Body of pancreas (tissue), 4 donors: ENCODE measurements around the gene CTAG1B. TPM values are rescaled to one million over a fixed set of nuclear protein-coding genes. Genes with fewer than 3 reads are reported as not detected.
A peak's percentile ranks its signal among the peaks of the same experiment; 100 is the strongest.
"Not testable (repeated sequence)": the region's sequence is repeated elsewhere in the genome, so short reads cannot be mapped to it uniquely, and the experiment has no call there.

Experiments used
- ATAC-seq: fragments of 150-250 bp; one replicate; pipeline ENCODE4 v1.9.1; 2016
- DNase-seq, 4 donors: peaks; one replicate each; pipeline ENCODE4 v3.0.0-alpha.2; 2019
- H3K27ac ChIP-seq, 4 donors: fragments of 200-600 bp; sonication (generic); 1 replicate in 3 of 4; 2 replicates in 1 of 4; pipeline versions ENCODE4 v1.5.1 to v1.6.1; 2016 to 2019; ENCODE audit warnings: mild to moderate bottlenecking in 1 of 4, mixed read lengths in 1 of 4, moderate library complexity in 1 of 4
- H3K27me3 ChIP-seq, 2 donors: fragments of 200-600 bp; sonication (generic); one replicate each; pipeline ENCODE4 v1.6.0; 2016; ENCODE audit warnings: mild to moderate bottlenecking in 1 of 2
- H3K36me3 ChIP-seq, 2 donors: fragments of 200-600 bp; sonication (generic); replicated peaks in 1 of 2; 2 replicates each; pipeline ENCODE4 v1.5.1; 2016; ENCODE audit warnings: low read depth in 2 of 2; ENCODE audit not compliant: insufficient read depth in 1 of 2
- H3K4me1 ChIP-seq: fragments of 200-600 bp; sonication (generic); one replicate; pipeline ENCODE4 v1.6.0; 2016
- H3K4me3 ChIP-seq, 2 donors: fragments of 200-600 bp; sonication (generic); 1 replicate in 1 of 2; 2 replicates in 1 of 2; pipeline ENCODE4 v1.5.1; 2016 to 2019
- H3K9me3 ChIP-seq, 3 donors: fragments of 200-600 bp; sonication (generic); 1 replicate in 2 of 3; 2 replicates in 1 of 3; pipeline ENCODE4 v1.5.1; 2016
- POLR2A ChIP-seq, 3 donors: fragments of 450-650 bp; IDR thresholded peaks; one replicate each; pipeline ENCODE4 v1.6.1; 2016; ENCODE audit warnings: antibody characterized with exemption in 3 of 3, mild to moderate bottlenecking in 2 of 3
- WGBS, 2 donors: methylation state at CpG; one replicate each; pipeline ENCODE4 v1.1.5; 2017; 5-methylcytosine and 5-hydroxymethylcytosine counted together
- intact Hi-C: fragments of 100-400 bp; cut with DNase I; formaldehyde crosslinking; loops from one replicate; pipeline ENCODE4 v1.15.1; 2023
- total RNA-seq, 2 donors: library from RNA; depleted of rRNA; stranded (reverse); fragments of >200 nt; gene quantifications; one replicate each; pipeline ENCODE4 v1.1.0, GENCODE V29; 2016
- TF ChIP-seq, protein P1 (sequence below), 7 experiments: fragments of 450-650 bp in 4 of 7; fragments of 200-600 bp in 3 of 7; sonication (generic) in 3 of 7; IDR thresholded peaks; one replicate each; pipeline ENCODE4 v1.5.1; 2016 to 2019; ENCODE audit warnings: antibody characterized with exemption in 7 of 7

Gene CTAG1B
- total RNA-seq, 2 donors from 2014 or later, result not detected

DNA sequence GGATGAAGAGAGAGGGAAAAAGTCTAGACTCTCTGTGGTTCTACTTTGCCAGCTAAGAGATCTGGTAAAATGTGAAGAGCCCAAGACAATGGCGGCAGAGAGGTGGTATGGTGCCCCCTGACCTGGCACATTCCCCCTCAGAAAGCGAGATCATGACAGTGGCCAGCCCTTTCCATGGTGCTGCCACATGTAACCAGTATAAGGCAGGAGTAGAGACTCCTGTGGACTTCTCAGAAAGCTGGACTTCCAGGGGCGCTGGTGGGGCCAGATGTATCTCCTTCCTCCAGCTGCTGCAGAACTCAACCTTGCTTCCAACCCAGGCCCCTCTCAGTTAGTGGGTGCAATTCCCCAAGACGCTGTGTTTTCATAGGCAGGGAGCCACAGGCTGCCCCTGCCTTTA lies 24.6 kb downstream of the CTAG1B start:
- Histone ChIP-seq H3K36me3 (no peaks in the 10 kb centered on the region), H3K9me3 (no peaks in the 10 kb centered on the region), H3K27me3 (no peaks in the 10 kb centered on the region), H3K4me1 (no peaks in the 10 kb centered on the region), H3K27ac (no peak overlapping the region), H3K4me3 (no peak overlapping the region)
- intact Hi-C loops, result no loop called here
- no peak for TF ChIP-seq POLR2A (IDR thresholded peaks at IDR 0.05)
- 73 to 81% methylated on average over 3 to 4 of the region's 4 CpGs for WGBS, 2 donors
- DNase-seq (no peak), ATAC-seq (no peak)

- Histone ChIP-seq H3K27me3 (no peaks in the 10 kb centered on the region), H3K4me1 (no peaks in the 10 kb centered on the region), H3K9me3 (no peaks in the 10 kb centered on the region), H3K27ac (no peak overlapping the region), H3K36me3 (no peaks in the 10 kb centered on the region), H3K4me3 (no peak overlapping the region)
- ATAC-seq (no peak), DNase-seq (no peak)
- intact Hi-C loops, result no loop called here
- WGBS, 2 donors, result 50 to 75% methylated on average over 1 to 2 of the region's 5 CpGs
- no peak for TF ChIP-seq POLR2A (IDR thresholded peaks at IDR 0.05)
- TF ChIP-seq, protein P1, sequence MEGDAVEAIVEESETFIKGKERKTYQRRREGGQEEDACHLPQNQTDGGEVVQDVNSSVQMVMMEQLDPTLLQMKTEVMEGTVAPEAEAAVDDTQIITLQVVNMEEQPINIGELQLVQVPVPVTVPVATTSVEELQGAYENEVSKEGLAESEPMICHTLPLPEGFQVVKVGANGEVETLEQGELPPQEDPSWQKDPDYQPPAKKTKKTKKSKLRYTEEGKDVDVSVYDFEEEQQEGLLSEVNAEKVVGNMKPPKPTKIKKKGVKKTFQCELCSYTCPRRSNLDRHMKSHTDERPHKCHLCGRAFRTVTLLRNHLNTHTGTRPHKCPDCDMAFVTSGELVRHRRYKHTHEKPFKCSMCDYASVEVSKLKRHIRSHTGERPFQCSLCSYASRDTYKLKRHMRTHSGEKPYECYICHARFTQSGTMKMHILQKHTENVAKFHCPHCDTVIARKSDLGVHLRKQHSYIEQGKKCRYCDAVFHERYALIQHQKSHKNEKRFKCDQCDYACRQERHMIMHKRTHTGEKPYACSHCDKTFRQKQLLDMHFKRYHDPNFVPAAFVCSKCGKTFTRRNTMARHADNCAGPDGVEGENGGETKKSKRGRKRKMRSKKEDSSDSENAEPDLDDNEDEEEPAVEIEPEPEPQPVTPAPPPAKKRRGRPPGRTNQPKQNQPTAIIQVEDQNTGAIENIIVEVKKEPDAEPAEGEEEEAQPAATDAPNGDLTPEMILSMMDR (IDR thresholded peaks at IDR 0.05), result no peak
Observed at GRCh38 chrX:154593201-154593600, 25.9 kb downstream of the CTAG1B start.

GRCh38 chrX:154592505-154592904 lies 26.6 kb downstream of the CTAG1B start:
- H3K27me3 ChIP-seq, result no peaks in the 10 kb centered on the region
- intact Hi-C loops, result no loop called here
- no peak for ATAC-seq
- no peaks in the 10 kb centered on the region for H3K4me1 ChIP-seq
- no peak for TF ChIP-seq POLR2A (IDR thresholded peaks at IDR 0.05)
- no peaks in the 10 kb centered on the region for H3K9me3 ChIP-seq
- DNase-seq, result no peak
- H3K36me3 ChIP-seq, result no peaks in the 10 kb centered on the region
- H3K4me3 ChIP-seq, result no peak overlapping the region
- H3K27ac ChIP-seq, result no peak overlapping the region
- WGBS, 2 donors, result 84 to 89% methylated on average over 5 of the region's 5 CpGs

DNA sequence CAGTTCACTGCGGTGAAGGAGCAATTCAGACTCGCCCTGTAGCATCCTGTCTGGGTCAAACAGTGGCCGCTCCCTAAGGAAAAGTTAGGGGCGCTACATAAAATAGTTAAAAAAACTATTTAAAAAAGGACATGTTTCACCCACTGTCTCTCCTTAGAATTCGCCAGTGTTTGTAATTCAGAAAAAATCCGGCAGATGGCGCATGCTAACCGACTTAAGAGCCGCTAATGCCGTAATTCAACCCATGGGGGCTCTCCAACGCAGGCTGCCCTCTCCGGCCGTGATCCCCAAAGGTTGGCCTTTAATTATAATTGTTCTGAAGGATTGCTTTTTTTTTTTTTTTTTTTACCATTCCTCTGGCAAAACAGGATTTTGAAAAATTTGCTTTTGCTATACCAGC lies 28.7 kb downstream of the CTAG1B start:
- intact Hi-C loops, H3K36me3 ChIP-seq, DNase-seq, H3K27ac ChIP-seq, H3K27me3 ChIP-seq, H3K4me1 ChIP-seq, ATAC-seq, H3K9me3 ChIP-seq, H3K4me3 ChIP-seq: not testable (repeated sequence)
- WGBS, 2 donors, result no CpG with 5 or more reads among the region's 13 CpGs

GRCh38 chrX:154584585-154585183 lies 34.4 kb downstream of the CTAG1B start, which contains the start of gene CTAG1A:
Gene CTAG1A (plus strand): TSS chrX:154585133. CDS start chrX:154585207, 74 bp downstream.
- H3K27ac ChIP-seq, H3K4me3 ChIP-seq, H3K27me3 ChIP-seq, H3K9me3 ChIP-seq, H3K4me1 ChIP-seq, intact Hi-C loops, H3K36me3 ChIP-seq, DNase-seq, ATAC-seq: not testable (repeated sequence)
- WGBS, 2 donors, result no CpG with 5 or more reads among the region's 39 CpGs

- no CpG with 5 or more reads among the region's 8 CpGs for WGBS, 2 donors
- intact Hi-C loops, DNase-seq, H3K27ac ChIP-seq, H3K4me3 ChIP-seq, ATAC-seq, H3K4me1 ChIP-seq, H3K27me3 ChIP-seq, H3K9me3 ChIP-seq, H3K36me3 ChIP-seq: not testable (repeated sequence)
Observed at GRCh38 chrX:154582994-154583393, 36.1 kb downstream of the CTAG1B start.

DNA sequence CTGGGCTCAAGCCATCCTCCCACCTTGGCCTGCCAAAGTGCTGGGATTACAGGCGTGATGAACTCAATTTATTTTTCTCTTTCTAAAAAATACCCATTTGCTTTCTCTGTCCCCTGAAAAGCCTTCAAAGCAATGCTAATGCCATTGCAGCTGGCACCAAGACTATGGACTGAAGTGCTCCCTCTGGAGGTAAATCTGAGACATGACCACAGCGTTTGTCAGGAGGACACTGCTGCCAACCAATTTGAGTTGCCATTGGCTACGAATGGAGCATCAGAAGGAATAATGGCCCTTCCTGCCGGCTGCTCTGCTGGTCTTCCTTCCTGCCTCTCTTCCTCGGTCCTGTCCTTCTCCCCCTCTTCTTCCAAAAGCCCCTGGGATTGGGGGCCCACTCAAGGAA lies 44.0 kb downstream of the CTAG1B start:
- H3K4me1 ChIP-seq, result not testable (repeated sequence)

GRCh38 chrX:154573061-154573460 lies 46.0 kb downstream of the CTAG1B start:
- H3K36me3 ChIP-seq, H3K27me3 ChIP-seq, H3K9me3 ChIP-seq, H3K4me3 ChIP-seq, H3K4me1 ChIP-seq, intact Hi-C loops, DNase-seq, ATAC-seq, H3K27ac ChIP-seq: not testable (repeated sequence)
- WGBS, 2 donors, result no CpG with 5 or more reads among the region's 10 CpGs

More for the DNA sequence above, 44.0 kb downstream of the CTAG1B start:
- no CpG with 5 or more reads among the region's 5 CpGs for WGBS, 2 donors
- H3K27me3 ChIP-seq, H3K36me3 ChIP-seq, H3K27ac ChIP-seq, DNase-seq, intact Hi-C loops, H3K4me3 ChIP-seq, H3K9me3 ChIP-seq: not testable (repeated sequence)
- ATAC-seq, result peak; percentile 50

DNA sequence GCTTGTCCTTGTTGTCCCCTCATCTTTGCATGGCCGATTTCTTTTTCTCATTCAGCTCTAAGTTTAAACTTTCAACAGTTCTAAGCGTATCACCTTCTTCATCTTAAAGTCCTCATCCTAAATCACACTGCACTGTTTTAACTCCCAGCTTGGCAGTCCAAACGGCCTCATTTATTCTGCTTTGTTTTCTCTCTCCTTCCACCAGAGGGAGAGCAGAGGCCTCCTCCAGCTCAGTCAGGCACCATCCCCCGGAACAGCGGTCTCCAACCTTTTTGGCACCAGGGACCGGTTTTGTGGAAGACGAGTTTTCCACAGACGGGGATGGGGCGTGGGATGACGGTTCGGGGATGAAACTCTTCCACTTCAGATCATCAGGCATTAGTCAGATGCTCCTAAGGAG lies 48.7 kb downstream of the CTAG1B start:
- H3K9me3 ChIP-seq, H3K4me3 ChIP-seq, H3K36me3 ChIP-seq, H3K27ac ChIP-seq, ATAC-seq, H3K27me3 ChIP-seq, DNase-seq, intact Hi-C loops, H3K4me1 ChIP-seq: not testable (repeated sequence)
- WGBS, 2 donors, result no CpG with 5 or more reads among the region's 11 CpGs
